ENCODE results near the gene GMPR2.

The GMPR2 gene

GRCh38 chr14:24262821-24263733 is 30.3 kb downstream of the GMPR2 start, which contains the start of gene TGM1:
TGM1 (minus strand) TSS chr14:24263177; CDS start chr14:24262352, 825 bp downstream.
- H3K4me3 ChIP-seq (ENCODE audit: control insufficient read depth, low read depth, low read length), result no peak within 1 kb of the TSS
- DNase-seq (ENCODE audit: low read depth), result no peak
- TF ChIP-seq CTCF (IDR thresholded peaks at IDR 0.05; ENCODE audit: control insufficient read depth, insufficient read depth, low read depth, low read length, missing control alignments), result no peak

GRCh38 chr14:24263848-24264247 is 31.1 kb downstream of the GMPR2 start:
- no peak for DNase-seq (ENCODE audit: low read depth)
- TF ChIP-seq CTCF (IDR thresholded peaks at IDR 0.05; ENCODE audit: control insufficient read depth, insufficient read depth, low read depth, low read length, missing control alignments), result no peak
- H3K4me3 ChIP-seq (ENCODE audit: control insufficient read depth, low read depth, low read length), result no peak overlapping the region

GRCh38 chr14:24264298-24264697 is 31.6 kb downstream of the GMPR2 start:
- no peak overlapping the region for H3K4me3 ChIP-seq (ENCODE audit: control insufficient read depth, low read depth, low read length)
- no peak for TF ChIP-seq CTCF (IDR thresholded peaks at IDR 0.05; ENCODE audit: control insufficient read depth, insufficient read depth, low read depth, low read length, missing control alignments)
- DNase-seq (ENCODE audit: low read depth), result no peak

GRCh38 chr14:24266344-24267244 is 33.9 kb downstream of the GMPR2 start:
- H3K4me3 ChIP-seq (ENCODE audit: control insufficient read depth, low read depth, low read length), result no peak overlapping the region
- TF ChIP-seq CTCF (IDR thresholded peaks at IDR 0.05; ENCODE audit: control insufficient read depth, insufficient read depth, low read depth, low read length, missing control alignments), result no peak
- no peak for DNase-seq (ENCODE audit: low read depth)

- TF ChIP-seq CTCF (IDR thresholded peaks at IDR 0.05; ENCODE audit: control insufficient read depth, insufficient read depth, low read depth, low read length, missing control alignments), result no peak
Observed at GRCh38 chr14:24267516-24267915, 34.8 kb downstream of the GMPR2 start.

GRCh38 chr14:24268225-24268624 is 35.5 kb downstream of the GMPR2 start:
- DNase-seq (ENCODE audit: low read depth), result no peak
- TF ChIP-seq CTCF (IDR thresholded peaks at IDR 0.05; ENCODE audit: control insufficient read depth, insufficient read depth, low read depth, low read length, missing control alignments), result no peak
- H3K4me3 ChIP-seq (ENCODE audit: control insufficient read depth, low read depth, low read length), result no peak overlapping the region

More at GRCh38 chr14:24267516-24267915, 34.8 kb downstream of the GMPR2 start:
- no peak for DNase-seq (ENCODE audit: low read depth)
- no peak overlapping the region for H3K4me3 ChIP-seq (ENCODE audit: control insufficient read depth, low read depth, low read length)

Data from AG09309 (cell line).